ENCODE data around the gene SLX9.

Gene SLX9

DNA sequence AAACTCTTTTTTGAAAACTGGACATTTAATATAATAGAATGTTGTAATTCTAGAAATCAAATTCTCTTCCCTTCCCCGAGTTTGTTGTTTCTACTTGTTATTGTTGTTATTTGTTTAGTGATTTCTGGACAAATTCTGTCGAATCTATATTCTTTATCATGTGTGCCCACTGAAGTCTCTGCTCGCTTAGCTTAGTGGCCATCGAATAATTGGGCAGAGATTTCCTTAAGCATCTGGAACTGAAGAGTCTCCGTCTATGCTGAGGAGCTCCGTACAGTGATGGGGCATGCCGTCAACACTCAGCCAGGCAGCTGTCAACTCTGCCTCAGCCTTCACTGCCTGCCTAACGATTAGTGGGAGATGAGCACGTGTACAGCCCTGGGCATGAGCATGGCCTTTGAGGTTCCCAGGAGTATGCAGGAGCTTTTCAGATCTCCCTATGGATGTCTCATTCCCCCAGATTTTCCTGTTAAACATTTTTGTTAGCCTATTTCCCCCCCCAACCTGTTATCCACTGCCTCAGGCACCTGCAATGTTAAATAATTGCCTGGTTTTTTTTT, 66.8 kb downstream of the SLX9 start:
- ChIA-PET CTCF (no interaction called here), POLR2A (interaction anchor here (1.3 kb wide), 1 partner anchor 67 kb away, joined by 3 read pairs; no protein-coding TSS in a partner anchor)

DNA sequence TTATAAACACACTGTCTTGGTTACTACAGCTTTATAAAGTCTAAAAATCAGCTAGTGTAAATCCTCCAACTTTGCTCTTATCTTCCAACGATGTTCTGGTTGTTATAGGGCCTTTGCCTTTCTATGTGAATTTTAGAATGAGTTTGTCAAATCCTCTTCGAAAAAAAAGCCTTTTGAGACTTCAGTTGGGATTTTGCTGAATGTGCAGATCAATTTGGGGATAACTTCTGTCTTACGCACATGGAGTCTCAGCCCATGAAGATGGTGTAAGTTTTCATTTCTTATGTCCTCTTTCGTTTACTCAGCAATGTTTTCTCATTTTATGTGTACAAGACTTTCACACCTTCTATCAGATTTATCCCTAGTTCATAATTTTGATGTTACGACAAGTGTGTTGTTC, 69.8 kb downstream of the SLX9 start:
- TF ChIP-seq FOXM1 (IDR thresholded peaks at IDR 0.05; ENCODE audit: borderline replicate concordance) = no peak
- TF ChIP-seq FOXA1 (IDR thresholded peaks at IDR 0.05) = no peak
- TF ChIP-seq, protein P1, sequence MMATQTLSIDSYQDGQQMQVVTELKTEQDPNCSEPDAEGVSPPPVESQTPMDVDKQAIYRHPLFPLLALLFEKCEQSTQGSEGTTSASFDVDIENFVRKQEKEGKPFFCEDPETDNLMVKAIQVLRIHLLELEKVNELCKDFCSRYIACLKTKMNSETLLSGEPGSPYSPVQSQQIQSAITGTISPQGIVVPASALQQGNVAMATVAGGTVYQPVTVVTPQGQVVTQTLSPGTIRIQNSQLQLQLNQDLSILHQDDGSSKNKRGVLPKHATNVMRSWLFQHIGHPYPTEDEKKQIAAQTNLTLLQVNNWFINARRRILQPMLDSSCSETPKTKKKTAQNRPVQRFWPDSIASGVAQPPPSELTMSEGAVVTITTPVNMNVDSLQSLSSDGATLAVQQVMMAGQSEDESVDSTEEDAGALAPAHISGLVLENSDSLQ (IDR thresholded peaks at IDR 0.05) = no peak
- TF ChIP-seq ELF4 (IDR thresholded peaks at IDR 0.05) = no peak
- TF ChIP-seq FOXK2 (IDR thresholded peaks at IDR 0.05) = no peak
- TF ChIP-seq L3MBTL2 (conservative IDR thresholded peaks at IDR 0.05) = no peak
- no peak for TF ChIP-seq BHLHE40 (IDR thresholded peaks at IDR 0.05; ENCODE audit: borderline replicate concordance)
- no peak for TF ChIP-seq CTBP1 (IDR thresholded peaks at IDR 0.05; ENCODE audit: borderline replicate concordance)
- no peak for TF ChIP-seq SUZ12 (IDR thresholded peaks at IDR 0.05)
- no peak for TF ChIP-seq TARDBP (IDR thresholded peaks at IDR 0.05)
- TF ChIP-seq NFRKB (IDR thresholded peaks at IDR 0.05) = no peak
- no peak for TF ChIP-seq ARNT (IDR thresholded peaks at IDR 0.05)
- no peak for TF ChIP-seq ZNF384 (IDR thresholded peaks at IDR 0.05)
- no peak for TF ChIP-seq LEF1 (IDR thresholded peaks at IDR 0.05; ENCODE audit: borderline replicate concordance)
- no peak for TF ChIP-seq HDGF (IDR thresholded peaks at IDR 0.05; ENCODE audit: borderline replicate concordance)
- no peak for DNase-seq (ENCODE audit: extremely low spot score)
- ChIA-PET CTCF (no interaction called here), POLR2A (no interaction called here)

More for the DNA sequence above, 66.8 kb downstream of the SLX9 start:
- no peak for DNase-seq (ENCODE audit: extremely low spot score)
- TF ChIP-seq, protein P1 (IDR thresholded peaks at IDR 0.05) = no peak
- no peak for TF ChIP-seq L3MBTL2 (conservative IDR thresholded peaks at IDR 0.05)
- no peak for TF ChIP-seq ZNF384 (IDR thresholded peaks at IDR 0.05)
- no peak for TF ChIP-seq SUZ12 (IDR thresholded peaks at IDR 0.05)
- no peak for TF ChIP-seq ARNT (IDR thresholded peaks at IDR 0.05)
- TF ChIP-seq TARDBP (IDR thresholded peaks at IDR 0.05) = no peak
- TF ChIP-seq FOXM1 (IDR thresholded peaks at IDR 0.05; ENCODE audit: borderline replicate concordance) = no peak

DNA sequence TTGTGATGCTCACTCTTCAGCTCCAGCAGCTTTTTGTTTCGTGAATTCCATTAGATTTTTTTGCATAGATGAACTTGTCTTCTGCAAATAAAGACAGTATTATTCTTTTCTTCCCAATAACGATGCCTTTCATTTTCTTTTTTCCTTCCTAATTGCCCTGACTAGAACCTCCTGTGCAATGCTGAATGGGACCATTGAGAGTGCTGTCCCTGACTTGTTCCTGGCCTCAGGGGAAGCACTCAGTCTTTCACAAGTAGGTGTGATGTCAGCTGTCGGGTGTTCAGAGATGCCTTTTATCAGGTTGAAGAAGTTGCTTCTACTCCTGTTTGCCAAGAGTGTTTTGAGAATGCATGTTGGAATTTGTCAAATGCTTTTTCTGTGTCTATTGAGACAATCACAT, 70.3 kb downstream of the SLX9 start:
- no peak for TF ChIP-seq NFRKB (IDR thresholded peaks at IDR 0.05)
- TF ChIP-seq SP1 (IDR thresholded peaks at IDR 0.05) = no peak
- TF ChIP-seq HDGF (IDR thresholded peaks at IDR 0.05; ENCODE audit: borderline replicate concordance) = no peak
- no peak for TF ChIP-seq FOXK2 (IDR thresholded peaks at IDR 0.05)
- TF ChIP-seq SUZ12 (IDR thresholded peaks at IDR 0.05) = no peak
- no peak for TF ChIP-seq ELF4 (IDR thresholded peaks at IDR 0.05)
- TF ChIP-seq L3MBTL2 (conservative IDR thresholded peaks at IDR 0.05) = no peak
- TF ChIP-seq, protein P1 (IDR thresholded peaks at IDR 0.05) = no peak
- TF ChIP-seq FOXA1 (IDR thresholded peaks at IDR 0.05) = no peak
- TF ChIP-seq LEF1 (IDR thresholded peaks at IDR 0.05; ENCODE audit: borderline replicate concordance) = no peak
- no peak for TF ChIP-seq ARNT (IDR thresholded peaks at IDR 0.05)
- no peak for TF ChIP-seq BHLHE40 (IDR thresholded peaks at IDR 0.05; ENCODE audit: borderline replicate concordance)
- no peak for TF ChIP-seq TARDBP (IDR thresholded peaks at IDR 0.05)
- no peak for TF ChIP-seq FOXM1 (IDR thresholded peaks at IDR 0.05; ENCODE audit: borderline replicate concordance)
- TF ChIP-seq ZNF384 (IDR thresholded peaks at IDR 0.05) = no peak
- TF ChIP-seq CTBP1 (IDR thresholded peaks at IDR 0.05; ENCODE audit: borderline replicate concordance) = no peak
- POLR2A ChIA-PET = no interaction called here
- CTCF ChIA-PET = no interaction called here
- DNase-seq (ENCODE audit: extremely low spot score) = no peak

DNA sequence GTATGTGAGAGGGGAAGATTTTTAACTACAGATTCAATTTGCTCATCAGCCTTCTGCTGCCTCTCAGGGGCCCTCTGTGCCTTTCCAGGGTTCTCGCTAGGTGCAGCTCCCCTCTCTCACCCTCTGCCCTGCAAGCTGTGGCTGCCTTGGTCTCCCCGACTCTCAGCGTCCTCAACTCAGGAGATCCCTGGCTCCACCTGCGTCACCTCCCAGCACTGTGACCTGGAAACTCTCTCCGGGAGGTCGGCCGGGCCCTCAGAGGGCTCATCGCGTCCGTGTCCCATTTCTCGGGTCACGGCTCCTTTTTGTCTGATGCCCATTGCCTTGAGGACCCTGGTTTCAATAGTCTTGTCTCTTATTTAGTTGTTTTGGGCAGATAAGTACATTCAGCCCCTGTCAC, 71.0 kb downstream of the SLX9 start:
- CTCF ChIA-PET = no interaction called here
- POLR2A ChIA-PET = no interaction called here
- DNase-seq (ENCODE audit: extremely low spot score) = no peak
- TF ChIP-seq, protein P1 (IDR thresholded peaks at IDR 0.05) = no peak
- TF ChIP-seq CTBP1 (IDR thresholded peaks at IDR 0.05; ENCODE audit: borderline replicate concordance) (no peak), BHLHE40 (IDR thresholded peaks at IDR 0.05; ENCODE audit: borderline replicate concordance) (no peak), HDGF (IDR thresholded peaks at IDR 0.05; ENCODE audit: borderline replicate concordance) (no peak), TARDBP (IDR thresholded peaks at IDR 0.05) (no peak), LEF1 (IDR thresholded peaks at IDR 0.05; ENCODE audit: borderline replicate concordance) (no peak), ARNT (IDR thresholded peaks at IDR 0.05) (no peak), FOXM1 (IDR thresholded peaks at IDR 0.05; ENCODE audit: borderline replicate concordance) (no peak), SP1 (IDR thresholded peaks at IDR 0.05) (no peak), ELF4 (IDR thresholded peaks at IDR 0.05) (no peak), ZNF384 (IDR thresholded peaks at IDR 0.05) (no peak), FOXK2 (IDR thresholded peaks at IDR 0.05) (no peak), L3MBTL2 (conservative IDR thresholded peaks at IDR 0.05) (no peak), FOXA1 (IDR thresholded peaks at IDR 0.05) (no peak), SUZ12 (IDR thresholded peaks at IDR 0.05) (no peak), NFRKB (IDR thresholded peaks at IDR 0.05) (no peak)

DNA sequence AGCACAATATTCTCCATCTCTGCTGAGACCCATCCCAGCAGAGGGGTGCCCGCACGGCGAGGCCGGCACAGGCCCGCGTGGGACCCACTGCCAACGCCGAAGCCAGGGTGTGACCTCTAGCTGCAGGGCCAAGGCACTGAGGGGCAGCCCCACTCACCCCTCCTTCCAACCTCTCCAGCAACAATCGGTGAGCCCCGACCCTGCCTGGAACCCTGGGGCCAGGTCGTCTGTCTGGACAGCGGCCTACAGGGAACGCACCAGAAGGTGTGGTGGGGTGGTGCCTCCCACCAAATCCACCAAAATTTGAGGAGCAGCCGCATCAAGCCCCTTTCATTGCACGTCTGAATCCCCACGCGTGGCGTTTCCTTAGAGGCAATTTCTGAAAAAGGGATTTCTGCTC, 71.6 kb downstream of the SLX9 start:
- TF ChIP-seq ELF4 (IDR thresholded peaks at IDR 0.05) = no peak
- no peak for TF ChIP-seq FOXA1 (IDR thresholded peaks at IDR 0.05)
- no peak for TF ChIP-seq L3MBTL2 (conservative IDR thresholded peaks at IDR 0.05)
- no peak for TF ChIP-seq FOXM1 (IDR thresholded peaks at IDR 0.05; ENCODE audit: borderline replicate concordance)
- CTCF ChIA-PET = no interaction called here
- POLR2A ChIA-PET = no interaction called here
- no peak for DNase-seq (ENCODE audit: extremely low spot score)
